IMR-90 (cell line): Measurements from ENCODE around the gene SIK2. TPM values are rescaled to one million over a fixed set of nuclear protein-coding genes. Genes with fewer than 3 reads are reported as not detected.

ENCODE experiments used
- ATAC-seq: fragments of 200-7000 bp; cut with Tn5 transposase; 2 replicates; pipeline ENCODE4 v1.9.1; 2020; ENCODE audit warnings: low read depth, mild to moderate bottlenecking, moderate library complexity
- BruUV-seq: library from RNA; stranded (reverse); fragments of 400-500 nt; replicated peaks from 2 replicates; lab custom pipeline; 2021; lab: Mats Ljungman, UMichigan
- CTCF ChIA-PET: fragments of 300-600 bp; formaldehyde crosslinking; extraction: SDS; loops from one replicate; lab custom pipeline; 2021; ENCODE audit warnings: antibody characterized with exemption; lab: Yijun Ruan, JAX
- POLR2A ChIA-PET: fragments of 300-600 bp; sonication (Branson Sonifier 250); formaldehyde crosslinking; loops from one replicate; lab custom pipeline; 2022; ENCODE audit warnings: antibody characterized with exemption; ENCODE audit not compliant: unreplicated experiment; lab: Charles Lee
- DNase-seq: peaks from one replicate; pipeline ENCODE4 v3.0.0; 2013
- H2AFZ ChIP-seq: replicated peaks from 2 replicates; pipeline ENCODE3; 2013; ENCODE audit warnings: low read length, mild to moderate bottlenecking; ENCODE audit not compliant: poor library complexity
- H2AK5ac ChIP-seq: 2 replicates; pipeline ENCODE4 v1.6.1; 2013; ENCODE audit warnings: low read depth, low read length, inconsistent platforms
- H2AK9ac ChIP-seq: replicated peaks from 2 replicates; pipeline ENCODE3; 2013; ENCODE audit warnings: mild to moderate bottlenecking, low read depth, low read length, moderate library complexity; ENCODE audit not compliant: poor library complexity
- H2BK120ac ChIP-seq: 2 replicates; pipeline ENCODE4 v1.6.1; 2013; ENCODE audit warnings: low read depth, low read length, inconsistent platforms
- H2BK15ac ChIP-seq: 3 replicates; pipeline ENCODE4 v1.6.1; 2013; ENCODE audit warnings: low read depth, low read length, inconsistent platforms
- H2BK20ac ChIP-seq: 2 replicates; pipeline ENCODE4 v1.6.1; 2013; ENCODE audit warnings: low read depth, mild to moderate bottlenecking, inconsistent platforms, low read length, moderate library complexity
- H2BK5ac ChIP-seq: 2 replicates; pipeline ENCODE4 v1.6.1; 2013; ENCODE audit warnings: mild to moderate bottlenecking, low read depth, low read length, inconsistent platforms; ENCODE audit not compliant: poor library complexity, severe bottlenecking
- H3K14ac ChIP-seq: replicated peaks from 2 replicates; pipeline ENCODE4 v1.6.1; 2013; ENCODE audit warnings: low read depth, low read length, inconsistent platforms
- H3K18ac ChIP-seq: 2 replicates; pipeline ENCODE4 v1.6.1; 2013; ENCODE audit warnings: low read depth, low read length, control low read depth
- H3K23ac ChIP-seq: 2 replicates; pipeline ENCODE4 v1.6.1; 2013; ENCODE audit warnings: low read depth, low read length, inconsistent platforms
- H3K27ac ChIP-seq: 2 replicates; pipeline ENCODE4 v1.5.1; 2013; ENCODE audit warnings: mild to moderate bottlenecking, control low read depth, low read length; ENCODE audit not compliant: insufficient read depth
- H3K27me3 ChIP-seq: 2 replicates; pipeline ENCODE4 v1.6.1; 2013; ENCODE audit warnings: low read length; ENCODE audit not compliant: control insufficient read depth, insufficient read depth
- H3K36me3 ChIP-seq: 2 replicates; pipeline ENCODE4 v1.6.1; 2013; ENCODE audit warnings: low read length, mixed read lengths; ENCODE audit not compliant: control insufficient read depth, insufficient read depth
- H3K4ac ChIP-seq: 2 replicates; pipeline ENCODE4 v1.6.1; 2013; ENCODE audit warnings: low read depth, low read length, inconsistent platforms
- H3K4me1 ChIP-seq: 2 replicates; pipeline ENCODE4 v1.6.1; 2013; ENCODE audit warnings: low read length, mixed read lengths; ENCODE audit not compliant: control insufficient read depth, insufficient read depth
- H3K4me2 ChIP-seq: 2 replicates; pipeline ENCODE4 v1.6.1; 2013; ENCODE audit warnings: low read depth, mild to moderate bottlenecking, control low read depth, low read length, moderate library complexity
- H3K4me3 ChIP-seq: 2 replicates; pipeline ENCODE4 v1.5.1; 2013; ENCODE audit warnings: low read depth, mild to moderate bottlenecking, control low read depth, low read length, moderate library complexity; ENCODE audit not compliant: insufficient read depth
- H3K56ac ChIP-seq: 2 replicates; pipeline ENCODE4 v1.6.1; 2013; ENCODE audit warnings: low read length, inconsistent platforms; ENCODE audit not compliant: insufficient read depth; ENCODE audit errors: extremely low read depth
- H3K79me1 ChIP-seq, 2 experiments: 2 replicates each; pipeline ENCODE4 v1.6.1; 2013; ENCODE audit warnings: low read length in 2 of 2, inconsistent platforms in 1 of 2, low read depth in 1 of 2
- H3K9ac ChIP-seq: 2 replicates; pipeline ENCODE4 v1.6.1; 2013; ENCODE audit warnings: low read depth, low read length, control low read depth
- H3K9me1 ChIP-seq: 2 replicates; pipeline ENCODE4 v1.6.1; 2013; ENCODE audit warnings: low read length, inconsistent platforms; ENCODE audit not compliant: insufficient read depth
- H3K9me3 ChIP-seq: 2 replicates; pipeline ENCODE4 v1.6.1; 2013; ENCODE audit warnings: low read length; ENCODE audit not compliant: control insufficient read depth, insufficient read depth
- H4K20me1 ChIP-seq: 2 replicates; pipeline ENCODE4 v1.6.1; 2013; ENCODE audit warnings: low read length, inconsistent platforms; ENCODE audit not compliant: insufficient read depth
- H4K5ac ChIP-seq: 2 replicates; pipeline ENCODE4 v1.6.1; 2013; ENCODE audit warnings: mild to moderate bottlenecking, low read depth, low read length, control low read depth
- H4K8ac ChIP-seq, 2 experiments: 2 replicates each; pipeline ENCODE4 v1.6.1; 2013; ENCODE audit warnings: low read depth in 2 of 2, low read length in 2 of 2, control low read depth in 1 of 2, inconsistent platforms in 1 of 2
- H4K91ac ChIP-seq: 2 replicates; pipeline ENCODE4 v1.6.1; 2013; ENCODE audit warnings: low read depth, low read length, inconsistent platforms; ENCODE audit not compliant: insufficient read depth
- BHLHE40 ChIP-seq: fragments of 150-350 bp; IDR thresholded peaks from 2 replicates; pipeline ENCODE4 v1.6.1; 2016; ENCODE audit warnings: mild to moderate bottlenecking, low read depth, low read length
- CEBPB ChIP-seq: IDR thresholded peaks from 2 replicates; pipeline ENCODE4 v1.6.1; 2012; ENCODE audit warnings: low read depth, low read length, improper control_type of control experiment
- CHD1 ChIP-seq: IDR thresholded peaks from 2 replicates; pipeline ENCODE4 v1.6.1; 2012; ENCODE audit warnings: low read depth, low read length, improper control_type of control experiment
- FOS ChIP-seq: fragments of 150-350 bp; IDR thresholded peaks from 2 replicates; pipeline ENCODE4 v1.6.1; 2016; ENCODE audit warnings: low read depth, low read length
- MAFK ChIP-seq: IDR thresholded peaks from 2 replicates; pipeline ENCODE4 v1.6.1; 2012; ENCODE audit warnings: low read depth, low read length, improper control_type of control experiment
- MAZ ChIP-seq: IDR thresholded peaks from 2 replicates; pipeline ENCODE4 v1.6.1; 2012; ENCODE audit warnings: low read depth, mild to moderate bottlenecking, low read length, improper control_type of control experiment, moderate library complexity, borderline replicate concordance
- NFE2L2 ChIP-seq: fragments of 150-350 bp; IDR thresholded peaks from 2 replicates; pipeline ENCODE4 v1.6.1; 2016; ENCODE audit warnings: low read depth, mild to moderate bottlenecking, low read length
- POLR2A ChIP-seq: IDR thresholded peaks from 2 replicates; pipeline ENCODE4 v1.6.1; 2012; ENCODE audit warnings: mild to moderate bottlenecking, low read depth, low read length
- RAD21 ChIP-seq: IDR thresholded peaks from 2 replicates; pipeline ENCODE4 v1.6.1; 2012; ENCODE audit warnings: low read length, improper control_type of control experiment
- RCOR1 ChIP-seq: IDR thresholded peaks from 2 replicates; pipeline ENCODE4 v1.6.1; 2012; ENCODE audit warnings: mild to moderate bottlenecking, low read length, improper control_type of control experiment; ENCODE audit not compliant: insufficient replicate concordance
- RFX5 ChIP-seq: IDR thresholded peaks from 2 replicates; pipeline ENCODE4 v1.8.0; 2012; ENCODE audit warnings: low read depth, mild to moderate bottlenecking, low read length, moderate library complexity
- SMC3 ChIP-seq: fragments of 150-350 bp; IDR thresholded peaks from 2 replicates; pipeline ENCODE4 v1.6.1; 2016; ENCODE audit warnings: low read depth, mild to moderate bottlenecking, antibody characterized with exemption, low read length, moderate library complexity
- WGBS, 2 experiments: methylation state at CpG; one replicate each; pipeline versions ENCODE4 v1.1.5 to v1.1.7; 2013; ENCODE audit warnings: missing lambda C conversion rate in 2 of 2; ENCODE audit not compliant: insufficient read length in 1 of 2; ENCODE audit errors: extremely low coverage in 2 of 2; 5-methylcytosine and 5-hydroxymethylcytosine counted together
- dilution Hi-C: fragments of 300-500 bp; cut with HindIII; formaldehyde crosslinking; loops from one replicate; pipeline ENCODE4 v1.14.3; 2018; ENCODE audit warnings: low sequenced_read_pairs; ENCODE audit not compliant: unreplicated experiment
- in situ Hi-C: fragments of 300-500 bp; cut with MboI; formaldehyde crosslinking; loops from 3 replicates; pipeline ENCODE4 v1.14.3; 2019; ENCODE audit warnings: low sequenced_read_pairs, inconsistent platforms, mixed read lengths
- intact Hi-C: fragments of 100-400 bp; cut with micrococcal nuclease; formaldehyde crosslinking; loops from 2 replicates; pipeline ENCODE4 v1.10.0; 2022
- polyA plus RNA-seq, 3 experiments: library from polyadenylated mRNA; depleted of rRNA; stranded (reverse); fragments of >200 nt; gene quantifications; 2 replicates each; pipeline ENCODE4 v1.2.3, GENCODE V29; 2012; ENCODE audit warnings: low replicate concordance in 1 of 3
- total RNA-seq: library from RNA; depleted of rRNA; stranded (reverse); fragments of >200 nt; gene quantifications from 2 replicates; pipeline ENCODE4 v1.2.3, GENCODE V29; 2012
- TF ChIP-seq, protein P1 (sequence below): conservative IDR thresholded peaks from 2 replicates; pipeline ENCODE4 v1.5.1; 2012; ENCODE audit warnings: mild to moderate bottlenecking, low read depth, low read length, improper control_type of control experiment
- TF ChIP-seq, protein P2 (sequence below): fragments of 150-350 bp; IDR thresholded peaks from 2 replicates; pipeline ENCODE4 v1.6.1; 2017; ENCODE audit warnings: mild to moderate bottlenecking, antibody characterized with exemption, low read length, low read depth
- TF ChIP-seq, protein P3 (sequence below): fragments of 150-350 bp; IDR thresholded peaks from 2 replicates; pipeline ENCODE4 v1.6.1; 2016; ENCODE audit warnings: low read depth, mild to moderate bottlenecking, low read length, moderate library complexity, borderline replicate concordance

SIK2 gene
- total and polyA plus RNA-seq, 2 of the 4 experiments (the other 2 are of a cell fraction) = 7.9 to 10.4 TPM

- Histone ChIP-seq H3K36me3 (peaks cover 10% of the 10 kb centered on the region), H3K4ac (peak overlapping the region; percentile 11; the same call in 1 of the 2 replicates), H3K27ac (no peak overlapping the region), H2AK5ac (no peak overlapping the region; the same call in 1 of the 2 replicates), H2AK9ac (no peak overlapping the region), H2AFZ (no peak overlapping the region), H3K9ac (no peak overlapping the region), H4K5ac (no peak overlapping the region; the same call in 1 of the 2 replicates), H2BK120ac (no peak overlapping the region), H3K27me3 (no peaks in the 10 kb centered on the region), H3K79me1 (peaks cover 25 to 36% of the 10 kb centered on the region in 2 experiments), H3K23ac (peak overlapping the region; percentile 53), H3K14ac (0 out of 2 replicates have a peak overlapping the region, but pooled peaks have one; percentile 17), H3K18ac (peak overlapping the region; percentile 66), H2BK20ac (peak overlapping the region; percentile 11; the same call in 1 of the 2 replicates), H3K56ac (no peak overlapping the region), H4K91ac (no peak overlapping the region), H3K9me1 (peaks cover 12% of the 10 kb centered on the region), H3K9me3 (no peaks in the 10 kb centered on the region), H2BK5ac (no peak overlapping the region), H4K8ac (peak overlapping the region in 1 of 2 experiments; percentile 17; a peak in 2 of 4 replicates), H3K4me1 (peaks cover 13% of the 10 kb centered on the region), H3K4me2 (no peak overlapping the region), H2BK15ac (peak overlapping the region; percentile 34; the same call in 1 of the 3 replicates), H4K20me1 (no peaks in the 10 kb centered on the region), H3K4me3 (no peak overlapping the region)
- dilution Hi-C loops (no loop called here), intact Hi-C loops (loop anchor here (5.0 to 10.0 kb wide), 2 partner anchors 78 to 94 kb away; partner anchors contain the start of gene SIK2), in situ Hi-C loops (no loop called here)
- ATAC-seq (no peak), DNase-seq (peak; percentile 60)
- no TSS peak for BruUV-seq
- POLR2A ChIA-PET = no interaction called here
- CTCF ChIA-PET = no interaction called here
- no CpG with 5 or more reads among the region's 3 CpGs for WGBS, 2 experiments
- TF ChIP-seq, protein P1, sequence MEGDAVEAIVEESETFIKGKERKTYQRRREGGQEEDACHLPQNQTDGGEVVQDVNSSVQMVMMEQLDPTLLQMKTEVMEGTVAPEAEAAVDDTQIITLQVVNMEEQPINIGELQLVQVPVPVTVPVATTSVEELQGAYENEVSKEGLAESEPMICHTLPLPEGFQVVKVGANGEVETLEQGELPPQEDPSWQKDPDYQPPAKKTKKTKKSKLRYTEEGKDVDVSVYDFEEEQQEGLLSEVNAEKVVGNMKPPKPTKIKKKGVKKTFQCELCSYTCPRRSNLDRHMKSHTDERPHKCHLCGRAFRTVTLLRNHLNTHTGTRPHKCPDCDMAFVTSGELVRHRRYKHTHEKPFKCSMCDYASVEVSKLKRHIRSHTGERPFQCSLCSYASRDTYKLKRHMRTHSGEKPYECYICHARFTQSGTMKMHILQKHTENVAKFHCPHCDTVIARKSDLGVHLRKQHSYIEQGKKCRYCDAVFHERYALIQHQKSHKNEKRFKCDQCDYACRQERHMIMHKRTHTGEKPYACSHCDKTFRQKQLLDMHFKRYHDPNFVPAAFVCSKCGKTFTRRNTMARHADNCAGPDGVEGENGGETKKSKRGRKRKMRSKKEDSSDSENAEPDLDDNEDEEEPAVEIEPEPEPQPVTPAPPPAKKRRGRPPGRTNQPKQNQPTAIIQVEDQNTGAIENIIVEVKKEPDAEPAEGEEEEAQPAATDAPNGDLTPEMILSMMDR = no peak
- TF ChIP-seq RFX5 (no peak), MAFK (no peak), FOS (no peak), MAZ (no peak), POLR2A (no peak), NFE2L2 (no peak), CEBPB (no peak), BHLHE40 (no peak), SMC3 (no peak), CHD1 (no peak), RCOR1 (no peak), RAD21 (no peak)
- TF ChIP-seq, protein P2, sequence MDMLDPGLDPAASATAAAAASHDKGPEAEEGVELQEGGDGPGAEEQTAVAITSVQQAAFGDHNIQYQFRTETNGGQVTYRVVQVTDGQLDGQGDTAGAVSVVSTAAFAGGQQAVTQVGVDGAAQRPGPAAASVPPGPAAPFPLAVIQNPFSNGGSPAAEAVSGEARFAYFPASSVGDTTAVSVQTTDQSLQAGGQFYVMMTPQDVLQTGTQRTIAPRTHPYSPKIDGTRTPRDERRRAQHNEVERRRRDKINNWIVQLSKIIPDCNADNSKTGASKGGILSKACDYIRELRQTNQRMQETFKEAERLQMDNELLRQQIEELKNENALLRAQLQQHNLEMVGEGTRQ = no peak
- TF ChIP-seq, protein P3, sequence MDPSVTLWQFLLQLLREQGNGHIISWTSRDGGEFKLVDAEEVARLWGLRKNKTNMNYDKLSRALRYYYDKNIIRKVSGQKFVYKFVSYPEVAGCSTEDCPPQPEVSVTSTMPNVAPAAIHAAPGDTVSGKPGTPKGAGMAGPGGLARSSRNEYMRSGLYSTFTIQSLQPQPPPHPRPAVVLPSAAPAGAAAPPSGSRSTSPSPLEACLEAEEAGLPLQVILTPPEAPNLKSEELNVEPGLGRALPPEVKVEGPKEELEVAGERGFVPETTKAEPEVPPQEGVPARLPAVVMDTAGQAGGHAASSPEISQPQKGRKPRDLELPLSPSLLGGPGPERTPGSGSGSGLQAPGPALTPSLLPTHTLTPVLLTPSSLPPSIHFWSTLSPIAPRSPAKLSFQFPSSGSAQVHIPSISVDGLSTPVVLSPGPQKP = no peak
Observed at GRCh38 chr11:111698852-111699559, 96.8 kb downstream of the SIK2 start.
